ENCODE results near the gene HOXB7. TPM values are rescaled to one million over a fixed set of nuclear protein-coding genes. Genes with fewer than 3 reads are reported as not detected.

HOXB7 gene
- total and polyA plus RNA-seq, 8 donors = 2.4 to 10.5 (median 6.4) TPM

DNA sequence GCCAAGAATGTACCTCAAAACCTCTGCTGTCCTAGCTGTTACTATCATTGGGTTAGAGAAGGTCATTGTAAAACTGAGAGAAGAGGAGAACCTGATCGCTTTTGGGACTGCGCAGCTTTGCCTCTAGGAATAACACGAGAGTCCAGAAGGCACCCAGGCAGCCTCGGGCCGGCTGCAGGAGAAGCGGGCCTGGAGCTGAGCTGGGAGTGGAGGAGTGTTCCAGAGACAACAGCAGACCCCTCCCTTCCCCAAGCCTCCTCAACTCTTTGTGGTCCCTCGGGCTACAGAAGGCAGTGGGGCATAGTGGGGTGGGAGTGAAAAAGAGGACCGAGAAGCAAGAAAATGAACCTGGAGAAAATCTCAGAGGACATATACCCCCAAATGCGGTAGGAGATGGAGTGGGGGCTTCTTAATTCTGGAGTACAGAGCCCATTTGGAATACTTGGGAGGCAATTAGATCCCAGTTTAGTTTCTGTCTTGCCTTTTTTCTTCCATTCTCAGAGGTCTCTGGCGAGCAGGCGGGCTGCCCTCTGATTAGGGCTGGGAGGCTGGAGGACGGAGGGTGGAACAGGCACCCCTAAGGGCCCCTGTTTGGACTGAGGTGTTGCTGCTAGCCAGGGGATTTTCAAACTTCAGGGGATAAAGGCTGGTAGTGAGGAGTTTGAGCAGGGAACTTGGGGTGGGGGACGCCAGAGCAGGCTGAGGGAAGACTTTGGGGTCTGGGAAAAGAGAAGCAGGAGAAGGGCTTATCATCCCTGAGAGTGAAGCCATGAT is 52.6 kb downstream of the HOXB7 start:
- intact Hi-C loops (cut with DNase I) = no loop called here
- H3K4me3 ChIP-seq = peak overlapping the region in 1 of 2 donors; percentile 13
- ATAC-seq (no peak), DNase-seq (peak in 2 of 4 donors; percentile 15 to 22)
- H3K27ac ChIP-seq = peak overlapping the region; percentile 37 to 82
- H3K27me3 ChIP-seq = peaks cover 15 to 90% of the 10 kb centered on the region in 2 donors
- TF ChIP-seq, protein P1, sequence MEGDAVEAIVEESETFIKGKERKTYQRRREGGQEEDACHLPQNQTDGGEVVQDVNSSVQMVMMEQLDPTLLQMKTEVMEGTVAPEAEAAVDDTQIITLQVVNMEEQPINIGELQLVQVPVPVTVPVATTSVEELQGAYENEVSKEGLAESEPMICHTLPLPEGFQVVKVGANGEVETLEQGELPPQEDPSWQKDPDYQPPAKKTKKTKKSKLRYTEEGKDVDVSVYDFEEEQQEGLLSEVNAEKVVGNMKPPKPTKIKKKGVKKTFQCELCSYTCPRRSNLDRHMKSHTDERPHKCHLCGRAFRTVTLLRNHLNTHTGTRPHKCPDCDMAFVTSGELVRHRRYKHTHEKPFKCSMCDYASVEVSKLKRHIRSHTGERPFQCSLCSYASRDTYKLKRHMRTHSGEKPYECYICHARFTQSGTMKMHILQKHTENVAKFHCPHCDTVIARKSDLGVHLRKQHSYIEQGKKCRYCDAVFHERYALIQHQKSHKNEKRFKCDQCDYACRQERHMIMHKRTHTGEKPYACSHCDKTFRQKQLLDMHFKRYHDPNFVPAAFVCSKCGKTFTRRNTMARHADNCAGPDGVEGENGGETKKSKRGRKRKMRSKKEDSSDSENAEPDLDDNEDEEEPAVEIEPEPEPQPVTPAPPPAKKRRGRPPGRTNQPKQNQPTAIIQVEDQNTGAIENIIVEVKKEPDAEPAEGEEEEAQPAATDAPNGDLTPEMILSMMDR (IDR thresholded peaks at IDR 0.05) = no peak
- no peaks in the 10 kb centered on the region for H3K4me1 ChIP-seq
- H3K36me3 ChIP-seq = no peaks in the 10 kb centered on the region
- H3K9me3 ChIP-seq = no peaks in the 10 kb centered on the region

Small RNA genes lying within 50 kb of the gene (microRNA-seq; reads per million reads assigned to microRNA genes)
- gene MIR196A1 = 0 reads per million in 2 donors

Other genes with a start within 250 kb of the HOXB7 start
- gene SKAP1, start 180.8 kb downstream of the HOXB7 start, total RNA-seq = 1 to 10 TPM; 1.9 to 3.0 TPM
- 1 to 10 TPM; 1.2 to 3.0 (median 1.8) TPM for gene SKAP1, start 180.8 kb downstream of the HOXB7 start, polyA plus RNA-seq (ENCODE audit: insufficient read length in 6 of 6)
- gene HOXB1, start 80.0 kb downstream of the HOXB7 start, total RNA-seq = not detected
- gene HOXB1, start 80.0 kb downstream of the HOXB7 start, polyA plus RNA-seq (ENCODE audit: insufficient read length in 6 of 6) = under 1 TPM in 5 of 6 donors, not detected in 1; 0.09 to 0.39 (median 0.10) TPM
- 10 to 100 TPM in 1 of 2 donors, 1 to 10 TPM in 1; 9.7 to 11.8 TPM for gene HOXB2, start 65.9 kb downstream of the HOXB7 start, total RNA-seq
- gene HOXB2, start 65.9 kb downstream of the HOXB7 start, polyA plus RNA-seq (ENCODE audit: insufficient read length in 6 of 6) = 10 to 100 TPM; 24.0 to 33.6 (median 25.8) TPM
- gene HOXB4, start 32.7 kb downstream of the HOXB7 start, total RNA-seq = 1 to 10 TPM; 4.5 to 4.8 TPM
- gene HOXB4, start 32.7 kb downstream of the HOXB7 start, polyA plus RNA-seq (ENCODE audit: insufficient read length in 6 of 6) = 10 to 100 TPM; 11.7 to 19.0 (median 13.5) TPM
- gene HOXB3, start 20.8 kb downstream of the HOXB7 start, total RNA-seq = 10 to 100 TPM; 10.4 to 15.0 TPM
- 100 to 1,000 TPM in 2 of 6 donors, 10 to 100 TPM in 4; 74.9 to 114 (median 94.5) TPM for gene HOXB3, start 20.8 kb downstream of the HOXB7 start, polyA plus RNA-seq (ENCODE audit: insufficient read length in 6 of 6)
- gene HOXB5, start 17.2 kb downstream of the HOXB7 start, total RNA-seq = 1 to 10 TPM; 3.3 to 4.2 TPM
- gene HOXB5, start 17.2 kb downstream of the HOXB7 start, polyA plus RNA-seq (ENCODE audit: insufficient read length in 6 of 6) = 10 to 100 TPM; 26.3 to 37.5 (median 31.2) TPM
- 1 to 10 TPM; 5.1 to 6.7 TPM for gene HOXB6, start 6.0 kb downstream of the HOXB7 start, total RNA-seq
- gene HOXB6, start 6.0 kb downstream of the HOXB7 start, polyA plus RNA-seq (ENCODE audit: insufficient read length in 6 of 6) = 10 to 100 TPM; 10.8 to 17.1 (median 12.9) TPM
- under 1 TPM; 0.32 to 0.39 TPM for gene HOXB8, start 4.3 kb upstream of the HOXB7 start, total RNA-seq
- 1 to 10 TPM in 2 of 6 donors, under 1 TPM in 4; 0.34 to 1.6 (median 0.85) TPM for gene HOXB8, start 4.3 kb upstream of the HOXB7 start, polyA plus RNA-seq (ENCODE audit: insufficient read length in 6 of 6)
- gene HOXB9, start 15.3 kb upstream of the HOXB7 start, total RNA-seq = not detected
- gene HOXB9, start 15.3 kb upstream of the HOXB7 start, polyA plus RNA-seq (ENCODE audit: insufficient read length in 6 of 6) = under 1 TPM; 0.09 to 0.61 (median 0.15) TPM
- gene PRAC1, start 111.5 kb upstream of the HOXB7 start, total RNA-seq = not detected
- gene PRAC1, start 111.5 kb upstream of the HOXB7 start, polyA plus RNA-seq (ENCODE audit: insufficient read length in 6 of 6) = not detected
- gene PRAC2, start 112.2 kb upstream of the HOXB7 start, total RNA-seq = not detected
- gene PRAC2, start 112.2 kb upstream of the HOXB7 start, polyA plus RNA-seq (ENCODE audit: insufficient read length in 6 of 6) = not detected
- gene HOXB13, start 117.7 kb upstream of the HOXB7 start, total RNA-seq = not detected
- gene HOXB13, start 117.7 kb upstream of the HOXB7 start, polyA plus RNA-seq (ENCODE audit: insufficient read length in 6 of 6) = not detected
- gene TTLL6, start 206.2 kb upstream of the HOXB7 start, total RNA-seq = 1 to 10 TPM in 1 of 2 donors, under 1 TPM in 1; 0.35 to 1.3 TPM
- 1 to 10 TPM in 4 of 6 donors, under 1 TPM in 2; 0.50 to 2.4 (median 1.7) TPM for gene TTLL6, start 206.2 kb upstream of the HOXB7 start, polyA plus RNA-seq (ENCODE audit: insufficient read length in 6 of 6)
- 100 to 1,000 TPM; 116 to 128 TPM for gene CALCOCO2, start 220.0 kb upstream of the HOXB7 start, total RNA-seq
- 100 to 1,000 TPM; 105 to 132 (median 114) TPM for gene CALCOCO2, start 220.0 kb upstream of the HOXB7 start, polyA plus RNA-seq (ENCODE audit: insufficient read length in 6 of 6)